Stimulated activated CD8-positive, alpha-beta memory T cell treated with anti-CD3 and anti-CD28 coated beads, Interleukin-12 subunit alpha, Interleukin-12 subunit beta, amount 100 ng/mL, for 4 hours (primary cell): ENCODE results near the gene COG7.
"Not testable (repeated sequence)": the region's sequence is repeated elsewhere in the genome, so short reads cannot be mapped to it uniquely, and the experiment has no call there.

Experiments
- DNase-seq: peaks from one replicate; pipeline ENCODE4 v3.0.0-alpha.2; 2020; ENCODE audit warnings: low read depth

COG7 gene

GRCh38 chr16:23409522-23409921 is 43.5 kb downstream of the COG7 start:
- DNase-seq: no peak

GRCh38 chr16:23408823-23409298 is 44.1 kb downstream of the COG7 start:
- no peak for DNase-seq

- no peak for DNase-seq
Observed at GRCh38 chr16:23408242-23408822, 44.7 kb downstream of the COG7 start.

GRCh38 chr16:23407436-23408127 is 45.4 kb downstream of the COG7 start:
- DNase-seq: no peak

GRCh38 chr16:23406546-23407240 is 46.3 kb downstream of the COG7 start:
- no peak for DNase-seq

GRCh38 chr16:23406024-23406423 is 47.0 kb downstream of the COG7 start:
- no peak for DNase-seq

- DNase-seq: no peak
Observed at GRCh38 chr16:23403547-23403946, 49.4 kb downstream of the COG7 start.

GRCh38 chr16:23402100-23402499 is 50.9 kb downstream of the COG7 start:
- no peak for DNase-seq

GRCh38 chr16:23401139-23401538 is 51.9 kb downstream of the COG7 start:
- no peak for DNase-seq

- not testable (repeated sequence) for DNase-seq
Observed at GRCh38 chr16:23400447-23400846, 52.5 kb downstream of the COG7 start.

GRCh38 chr16:23398987-23399805 is 53.8 kb downstream of the COG7 start:
- DNase-seq: no peak

GRCh38 chr16:23397464-23397863 is 55.5 kb downstream of the COG7 start:
- no peak for DNase-seq

- no peak for DNase-seq
Observed at GRCh38 chr16:23395732-23396131, 57.3 kb downstream of the COG7 start.

GRCh38 chr16:23394141-23394831 is 58.7 kb downstream of the COG7 start:
- DNase-seq: no peak

- no peak for DNase-seq
Observed at GRCh38 chr16:23392223-23392600, 60.8 kb downstream of the COG7 start.

GRCh38 chr16:23391381-23392222 is 61.4 kb downstream of the COG7 start:
- DNase-seq: no peak

- DNase-seq: not testable (repeated sequence)
Observed at GRCh38 chr16:23389936-23390335, 63.1 kb downstream of the COG7 start.

- DNase-seq: no peak
Observed at GRCh38 chr16:23389201-23389600, 63.8 kb downstream of the COG7 start.

GRCh38 chr16:23388786-23389185 is 64.2 kb downstream of the COG7 start:
- DNase-seq: no peak

- DNase-seq: no peak
Observed at GRCh38 chr16:23387666-23388065, 65.3 kb downstream of the COG7 start.

GRCh38 chr16:23385441-23385840 is 67.5 kb downstream of the COG7 start:
- no peak for DNase-seq
